ENCODE results near the gene MYRIP.
"Not testable (repeated sequence)": the region's sequence is repeated elsewhere in the genome, so short reads cannot be mapped to it uniquely, and the experiment has no call there.

The MYRIP gene

DNA sequence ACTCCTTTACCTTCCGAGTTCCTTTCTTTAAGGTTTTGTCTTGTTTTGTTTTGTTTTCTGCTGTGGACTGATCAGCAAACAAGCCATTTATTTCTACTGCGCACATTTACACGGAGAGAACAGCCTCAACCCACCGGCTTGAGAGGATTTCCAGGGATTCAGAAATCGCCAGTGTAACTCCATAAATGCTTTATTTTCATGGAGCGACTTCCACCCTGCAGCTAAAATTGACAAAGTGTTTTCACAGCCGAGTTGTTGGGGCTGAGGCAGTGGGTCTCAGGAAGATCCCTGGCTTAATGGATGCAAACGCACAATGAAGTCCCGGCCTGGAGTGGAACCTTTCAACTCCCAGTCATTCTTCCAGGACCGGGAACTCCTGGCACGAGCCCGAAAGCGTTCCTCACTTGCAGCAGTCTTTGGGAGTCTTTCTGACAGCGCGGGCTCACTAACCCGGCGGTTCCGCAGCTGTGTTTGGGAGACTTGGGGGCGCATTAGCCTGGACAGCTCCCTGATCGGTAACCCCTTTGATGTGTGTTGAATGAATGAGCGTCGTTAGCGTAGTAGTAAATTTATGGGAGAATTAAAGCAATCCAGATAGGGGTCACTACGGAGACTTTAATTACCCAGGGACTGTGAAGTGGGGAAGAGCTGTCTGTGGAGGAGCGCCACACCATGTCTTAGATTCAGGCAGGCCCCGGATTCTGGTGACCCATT, 785 bp upstream of the MYRIP start:
- DNase-seq = peak; percentile 63

DNA sequence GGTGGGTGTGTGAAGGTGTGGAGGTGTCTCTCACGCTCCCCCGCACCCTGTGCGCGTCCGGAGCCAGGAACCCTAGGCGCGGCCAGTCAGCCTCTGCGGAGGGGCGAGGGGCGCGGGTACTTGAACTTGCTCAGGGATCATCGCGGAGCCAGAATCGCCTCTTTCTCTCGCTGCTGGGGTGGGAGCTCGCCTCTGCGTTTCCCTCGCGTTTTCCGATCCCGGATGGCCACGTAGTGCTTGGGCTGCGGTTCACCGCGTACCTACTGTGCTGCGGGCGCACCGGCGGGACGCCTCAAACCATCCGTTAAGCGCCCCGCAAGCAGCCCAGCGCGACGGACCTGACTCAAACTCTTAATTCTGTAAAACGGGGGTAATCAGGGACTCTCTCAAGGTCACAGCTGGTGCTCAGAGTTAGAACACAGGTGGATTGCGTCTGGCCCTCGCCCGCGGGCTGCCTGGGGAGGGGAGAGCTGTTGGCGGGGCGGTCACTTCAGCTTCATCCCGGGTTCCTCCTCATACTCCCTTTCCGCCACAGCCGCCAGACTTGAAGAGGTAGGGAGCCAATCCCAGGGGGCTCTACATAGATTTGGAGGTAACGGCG, 686 bp downstream of the MYRIP start:
- no peak for DNase-seq

DNA sequence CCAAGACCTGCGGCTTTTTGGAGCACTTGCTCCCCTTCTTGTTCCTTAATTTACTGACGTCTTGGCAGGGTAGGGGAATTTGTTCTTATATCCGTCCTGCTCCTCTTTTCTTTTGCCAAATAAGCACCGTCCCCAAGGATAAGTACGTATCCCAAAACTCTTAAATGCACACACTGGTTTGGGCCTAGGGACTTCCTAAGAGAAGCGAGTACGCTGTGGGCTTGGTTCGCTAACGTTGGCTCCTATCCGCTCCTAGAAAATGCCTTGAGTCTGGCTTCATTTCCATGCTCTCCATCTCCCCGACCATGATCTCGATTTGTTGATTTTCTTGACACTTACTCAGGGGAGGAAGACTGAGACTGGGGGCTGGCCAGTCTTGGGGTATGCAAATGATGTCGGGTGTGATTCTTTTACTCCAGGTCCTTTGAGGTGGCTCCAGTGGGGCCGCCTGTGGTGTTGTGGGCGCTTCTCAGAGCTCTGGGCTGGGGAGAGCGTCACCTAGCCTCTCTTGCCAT, 1.3 kb downstream of the MYRIP start:
- DNase-seq = no peak

DNA sequence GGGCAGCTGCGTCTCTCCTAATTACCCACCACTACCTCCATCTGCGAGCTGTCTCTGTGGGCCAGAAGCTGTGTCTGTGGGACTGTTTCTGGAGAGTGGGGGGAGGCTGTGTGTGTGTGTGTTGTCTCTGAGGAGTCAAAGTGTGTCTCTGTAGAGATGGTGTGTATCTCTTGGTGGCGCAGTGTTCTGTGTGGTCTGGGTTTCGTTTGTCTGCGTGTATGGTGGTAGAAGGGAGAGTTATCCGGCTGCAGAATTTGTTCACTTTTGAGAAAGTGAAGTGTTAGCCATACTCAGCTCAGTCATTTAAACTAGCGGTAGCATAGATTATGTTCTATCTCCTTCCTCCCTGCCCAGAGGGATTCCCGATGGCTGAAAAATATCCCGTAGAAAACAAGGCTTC, 2.2 kb downstream of the MYRIP start:
- no peak for DNase-seq

DNA sequence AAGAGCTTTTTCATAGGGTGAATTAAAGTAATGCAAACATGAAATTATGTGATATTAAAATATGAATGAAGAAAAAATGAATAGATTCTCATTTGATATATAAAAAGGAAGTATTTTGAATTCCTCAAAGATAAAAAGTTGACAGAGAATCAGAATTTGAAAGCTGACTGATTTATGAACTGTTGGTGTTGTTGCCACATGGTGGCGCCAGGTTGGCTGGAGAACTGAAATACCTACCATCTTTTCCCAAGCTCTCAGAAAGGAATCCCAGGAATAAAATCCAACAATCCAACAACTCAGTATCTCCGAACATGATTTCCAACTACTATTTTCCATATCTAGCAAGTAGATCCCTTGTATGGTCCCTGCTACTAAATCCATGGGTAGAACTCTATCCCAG, 3.1 kb downstream of the MYRIP start:
- peak; percentile 9 for DNase-seq

DNA sequence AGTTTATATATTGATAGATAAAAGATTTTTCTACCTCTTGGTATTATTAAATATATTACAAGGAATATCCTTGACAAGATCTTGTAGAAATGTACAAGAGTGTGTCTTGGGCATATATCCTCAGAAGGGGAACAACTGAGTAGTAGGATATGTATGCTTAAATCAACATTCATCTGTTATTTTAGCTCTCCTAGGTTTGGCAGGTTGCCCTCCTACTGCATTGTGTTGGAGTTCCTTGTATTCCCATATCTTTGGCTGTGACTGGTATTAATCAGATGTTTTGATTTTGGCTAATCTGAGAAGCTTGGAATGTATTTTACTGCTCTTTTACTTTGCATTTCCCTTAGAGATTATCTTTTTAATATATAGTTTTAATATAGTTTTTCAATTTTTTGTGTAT, 4.6 kb downstream of the MYRIP start:
- DNase-seq = no peak

DNA sequence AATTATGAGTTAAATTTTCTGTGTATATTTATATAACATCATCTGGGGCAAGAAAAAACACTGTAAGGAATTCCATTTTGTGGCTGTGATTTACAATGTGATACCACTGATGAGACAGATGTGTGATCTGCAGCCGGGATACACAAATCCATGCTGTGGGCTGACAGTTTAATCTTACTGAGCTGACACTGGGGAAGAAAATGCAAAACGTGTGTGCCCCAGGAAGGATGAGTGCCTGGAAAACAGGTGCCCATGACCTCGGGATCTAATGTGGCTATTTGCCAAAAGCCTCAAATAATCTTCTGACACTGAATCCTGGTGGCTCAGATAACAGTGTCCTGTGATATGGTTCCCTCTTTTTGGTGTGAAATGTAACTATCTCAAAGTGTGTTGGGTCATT, 10.5 kb downstream of the MYRIP start:
- DNase-seq = no peak

DNA sequence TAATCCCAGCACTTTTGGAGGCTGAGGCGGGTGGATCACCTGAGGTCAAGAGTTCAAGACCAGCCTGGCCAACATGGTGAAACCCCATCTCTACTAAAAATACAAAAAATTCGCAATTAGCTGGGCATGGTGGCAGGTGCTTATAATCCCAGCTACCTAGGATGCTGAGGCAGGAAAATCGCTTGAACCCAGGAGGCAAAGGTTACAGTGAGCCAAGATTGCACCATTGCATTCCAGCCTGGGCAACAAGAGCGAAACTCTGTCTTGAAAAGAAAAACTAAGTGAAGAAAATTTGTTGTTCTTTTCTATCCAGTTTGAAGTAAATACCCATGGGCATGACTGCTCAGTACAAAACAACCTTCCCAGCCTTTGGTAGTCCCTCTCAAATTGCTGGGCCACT, 24.4 kb downstream of the MYRIP start:
- DNase-seq = not testable (repeated sequence)

DNA sequence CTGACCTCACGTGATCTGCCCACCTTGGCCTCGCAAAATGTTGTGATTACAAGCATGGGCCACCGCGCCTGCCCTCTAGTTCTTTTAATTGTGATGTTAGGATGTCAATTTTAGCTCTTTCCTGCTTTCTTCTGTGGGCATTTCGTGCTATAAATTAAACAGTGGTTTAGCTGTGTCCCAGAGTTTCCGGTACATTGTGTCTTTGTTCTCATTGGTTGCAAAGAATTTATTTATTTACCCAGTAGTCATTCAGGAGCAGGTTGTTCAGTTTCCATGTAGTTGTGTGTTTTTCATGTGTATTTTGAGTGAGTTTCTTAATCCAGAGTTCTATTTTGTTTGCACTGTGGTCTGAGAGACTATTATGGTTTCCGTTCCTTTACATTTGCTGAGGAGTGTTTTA, 30.1 kb downstream of the MYRIP start:
- DNase-seq = no peak

DNA sequence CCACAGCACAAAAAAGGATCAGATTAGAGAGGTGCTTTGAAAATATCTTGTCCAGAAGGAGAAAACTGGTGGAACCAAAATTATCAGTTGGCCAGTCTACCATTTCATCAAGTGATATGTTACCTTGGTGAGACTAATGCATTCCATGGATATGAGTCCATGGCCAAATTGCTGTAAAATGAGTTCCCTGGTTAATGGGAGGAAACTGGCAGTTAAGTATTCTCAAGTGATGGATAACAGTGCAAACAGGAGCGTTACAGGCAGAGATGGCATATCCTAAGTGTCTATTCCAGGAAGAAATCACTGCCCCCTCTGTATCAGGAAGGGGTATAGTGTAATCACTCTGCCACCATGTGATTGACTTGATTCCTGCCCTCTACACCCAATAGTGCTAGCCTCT, 34.0 kb downstream of the MYRIP start:
- no peak for DNase-seq

DNA sequence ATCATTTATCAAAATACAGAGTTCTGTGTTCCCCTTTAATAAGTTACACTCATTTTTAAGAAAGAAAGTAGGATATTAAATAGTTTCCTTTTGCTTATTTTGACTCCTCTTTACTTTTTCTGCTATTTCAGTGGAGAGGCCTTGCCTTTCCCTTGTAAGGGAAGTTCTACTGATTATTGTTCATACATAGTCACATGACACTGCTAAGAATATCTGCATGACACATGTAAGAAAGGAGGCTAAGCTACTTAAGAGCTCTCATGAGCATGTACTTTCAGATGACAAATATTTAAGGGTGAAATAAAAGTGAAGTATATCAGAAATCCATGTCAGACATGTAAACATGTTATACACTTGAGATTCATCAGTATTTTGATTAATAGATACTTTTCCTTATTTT, 39.0 kb downstream of the MYRIP start:
- no peak for DNase-seq

DNA sequence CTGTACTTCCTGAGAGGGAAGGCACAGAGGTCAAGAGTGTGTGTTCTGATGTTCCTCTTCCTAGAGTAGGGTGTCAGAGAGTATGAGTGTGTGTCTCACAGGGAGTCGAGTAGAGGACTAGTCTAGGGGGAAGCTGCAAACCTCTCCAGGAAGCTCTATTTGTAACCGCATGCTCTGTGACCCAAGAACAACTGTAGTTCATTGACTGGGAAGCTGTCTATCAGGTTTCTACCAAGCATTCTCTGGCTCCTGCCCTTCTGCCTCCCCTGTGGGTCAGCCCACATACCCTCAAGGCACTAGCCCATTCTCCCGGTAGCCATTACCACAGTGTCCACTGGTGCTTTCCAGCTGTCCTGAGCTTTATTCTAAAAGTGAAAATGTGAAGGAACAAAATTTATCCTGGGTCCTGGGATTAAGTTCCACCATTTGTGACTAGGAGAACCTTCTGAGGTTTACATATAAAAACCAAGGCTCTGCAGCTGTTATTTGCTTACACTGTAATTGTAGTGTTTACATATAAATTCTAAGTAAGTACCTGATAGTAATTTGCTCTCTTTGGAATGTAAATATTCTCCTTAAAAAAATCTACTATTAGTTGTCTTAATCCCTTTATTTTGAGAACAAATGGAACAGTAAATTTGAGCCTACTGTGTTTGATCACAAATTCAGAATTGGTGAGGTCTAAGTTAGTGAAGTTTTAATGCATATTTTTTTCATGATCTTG, 40.7 kb downstream of the MYRIP start:
- peak; percentile 82 for DNase-seq

DNA sequence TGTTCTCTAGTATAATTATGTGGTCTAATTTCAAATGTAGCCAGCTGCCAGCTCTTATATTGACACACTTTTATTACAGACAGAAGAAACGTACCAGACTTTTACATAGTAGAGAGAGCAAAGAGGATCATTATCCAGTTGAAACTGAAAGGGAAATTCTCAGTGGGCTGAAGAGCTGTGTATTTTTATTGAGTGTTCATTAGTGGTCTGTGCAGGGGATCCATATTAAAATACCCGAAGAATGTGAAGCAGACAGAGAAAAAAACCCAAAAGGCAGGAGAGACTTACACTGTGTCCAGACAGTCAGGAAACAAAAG, 41.3 kb downstream of the MYRIP start:
- DNase-seq = peak; percentile 82

DNA sequence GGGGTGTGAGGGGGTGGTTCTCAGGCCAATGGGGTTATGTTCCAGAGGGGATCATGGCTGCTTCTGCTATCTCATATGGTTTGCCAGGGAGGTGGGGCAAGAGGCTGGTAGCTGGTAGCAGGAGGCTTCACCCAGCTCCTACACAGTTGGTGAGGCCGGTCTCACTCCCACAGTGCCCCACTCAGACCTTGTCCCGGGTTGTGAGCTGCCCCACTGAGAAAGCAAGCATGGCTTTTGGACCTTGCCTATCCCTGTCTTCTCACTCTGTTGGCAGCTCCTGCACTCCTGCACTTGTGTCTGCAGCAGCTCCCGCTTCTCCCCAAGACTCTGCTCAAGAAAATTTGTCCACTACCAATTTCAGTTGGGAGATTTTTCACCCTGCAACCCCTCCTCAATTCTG, 46.1 kb downstream of the MYRIP start:
- no peak for DNase-seq

DNA sequence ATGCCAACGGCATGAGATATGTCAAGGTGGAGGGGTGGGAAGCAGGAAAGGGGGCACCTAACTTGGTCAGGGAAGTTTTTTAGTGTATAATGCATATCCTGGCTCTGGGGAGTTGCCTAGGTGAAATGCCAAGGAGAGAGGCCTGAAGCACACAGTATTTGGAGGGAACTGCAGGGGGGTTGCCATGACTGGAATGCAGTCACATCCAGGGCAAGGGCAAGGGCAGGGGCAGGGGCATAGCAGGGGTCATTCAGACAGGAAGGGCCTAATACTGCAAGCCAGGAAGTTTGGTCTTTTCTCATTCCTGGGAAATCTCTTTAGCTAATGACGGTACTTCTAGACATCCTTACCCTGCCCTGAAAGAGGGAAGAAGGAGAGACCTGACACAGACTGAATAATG, 60.5 kb downstream of the MYRIP start:
- no peak for DNase-seq

DNA sequence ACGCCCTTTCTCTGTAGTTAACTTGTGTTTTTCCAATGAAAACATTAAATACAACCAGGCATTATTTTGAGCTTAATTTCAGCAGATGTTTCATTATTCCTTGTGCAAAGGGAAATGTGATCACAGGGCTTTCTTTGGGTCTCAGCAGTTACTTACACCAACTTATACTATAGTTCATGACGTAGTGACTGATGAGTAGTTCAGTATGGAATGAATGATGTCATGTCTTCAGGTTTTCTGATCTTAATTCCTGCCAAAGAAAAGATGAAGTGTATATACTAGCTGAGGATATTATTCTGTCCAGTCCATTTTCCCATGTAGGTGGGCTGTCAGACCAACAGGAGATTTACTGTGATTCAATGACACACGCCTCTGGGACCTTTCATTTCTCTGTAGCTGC, 61.3 kb downstream of the MYRIP start:
- DNase-seq = no peak

DNA sequence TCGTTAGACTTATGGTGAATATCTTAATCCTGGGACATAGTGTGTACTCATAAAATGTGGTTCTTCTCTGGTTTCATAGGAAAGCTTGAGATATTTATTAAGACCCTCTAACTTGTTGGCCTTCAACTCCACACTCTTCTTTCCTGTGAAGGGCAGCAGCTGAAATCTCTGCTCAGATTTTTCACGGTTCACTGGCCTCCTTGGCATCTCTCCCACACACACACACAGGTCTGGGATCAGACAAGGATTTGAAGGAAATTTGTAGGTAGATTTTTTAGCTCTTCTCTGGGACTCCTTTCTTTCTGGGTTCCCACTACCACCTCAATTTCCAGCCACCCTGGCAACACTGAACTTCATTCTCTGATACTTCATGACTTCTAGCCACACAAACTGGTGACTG, 70.2 kb downstream of the MYRIP start:
- DNase-seq = peak; percentile 0

DNA sequence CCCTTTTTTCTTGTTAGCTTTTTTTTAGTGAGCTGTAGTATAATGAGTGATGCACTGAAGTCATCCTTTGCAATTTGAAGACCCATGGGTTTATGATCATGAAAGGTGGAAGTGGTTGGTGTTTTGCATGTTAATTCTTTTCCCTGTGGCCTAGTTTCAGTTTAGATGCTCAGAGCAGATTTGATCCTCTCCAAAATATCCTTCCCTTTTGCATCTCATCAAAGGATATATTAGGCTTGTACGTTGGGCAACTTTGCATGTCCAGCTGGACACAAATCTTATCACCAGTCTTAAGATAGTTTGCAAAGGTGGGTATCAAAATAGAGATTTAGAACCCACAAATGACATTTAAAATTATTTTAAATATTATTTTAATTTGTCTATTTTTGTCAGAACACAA, 72.7 kb downstream of the MYRIP start:
- DNase-seq = no peak

DNA sequence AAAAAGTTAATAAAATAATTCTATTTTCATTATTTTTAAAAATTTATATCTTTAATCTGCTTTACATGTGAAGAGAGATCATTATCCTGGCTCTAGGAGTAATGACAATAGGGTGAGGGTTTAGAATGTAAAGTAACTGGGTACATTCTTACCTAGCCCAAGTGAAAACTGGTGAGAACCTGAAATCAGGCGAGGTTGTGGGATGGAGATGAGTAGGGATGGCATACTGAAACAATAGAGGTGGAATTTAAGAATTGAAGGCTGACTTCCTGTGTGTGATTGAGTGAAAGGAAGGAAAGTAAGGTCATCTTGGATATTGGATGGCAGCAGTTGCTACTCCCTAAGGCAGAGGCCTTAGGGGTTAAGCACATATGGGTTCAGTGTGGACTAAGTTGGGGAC, 82.7 kb downstream of the MYRIP start:
- DNase-seq = no peak

DNA sequence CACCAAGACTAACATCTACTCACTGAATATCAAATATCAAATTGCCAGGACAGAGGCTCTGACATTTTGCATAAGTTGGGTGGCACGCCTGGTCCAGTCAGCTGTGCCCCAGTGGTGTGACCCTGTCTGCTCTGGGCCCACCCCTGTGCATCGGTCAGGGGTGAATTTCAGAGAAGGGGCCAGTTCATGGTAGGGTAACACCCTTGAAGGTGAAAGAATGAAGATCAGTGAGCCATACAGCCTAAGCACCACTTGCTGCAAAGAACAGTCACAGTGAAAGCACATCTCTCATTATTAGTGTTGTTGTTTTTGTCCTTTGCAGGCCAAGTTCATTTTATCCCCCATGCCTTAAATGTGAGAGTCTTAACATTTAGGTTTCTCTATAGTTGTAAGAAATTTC, 86.8 kb downstream of the MYRIP start:
- DNase-seq = no peak

DNA sequence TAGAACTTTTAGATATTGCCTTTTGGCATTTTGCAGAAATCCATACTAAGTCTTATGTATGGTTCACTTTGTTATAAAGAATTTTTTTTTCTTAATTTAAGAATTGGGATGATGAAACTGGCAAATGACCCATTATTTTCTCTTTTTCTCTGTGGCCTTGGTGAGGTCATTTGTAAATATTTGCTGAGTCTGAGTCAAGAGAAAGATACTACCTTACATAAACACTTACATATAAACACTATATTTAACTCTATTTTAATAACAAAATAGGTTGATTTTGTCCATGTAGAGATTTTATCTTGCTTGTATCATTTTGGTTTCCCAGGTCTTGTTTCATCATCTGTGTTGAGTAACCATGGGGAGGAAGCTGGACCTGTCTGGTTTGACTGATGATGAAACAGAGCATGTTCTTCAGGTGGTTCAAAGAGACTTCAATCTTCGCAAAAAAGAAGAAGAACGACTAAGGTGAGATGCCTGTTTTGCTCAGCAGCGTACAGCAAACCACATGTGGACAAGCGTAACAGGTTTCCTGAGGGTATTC, 91.1 kb downstream of the MYRIP start:
- DNase-seq = no peak

DNA sequence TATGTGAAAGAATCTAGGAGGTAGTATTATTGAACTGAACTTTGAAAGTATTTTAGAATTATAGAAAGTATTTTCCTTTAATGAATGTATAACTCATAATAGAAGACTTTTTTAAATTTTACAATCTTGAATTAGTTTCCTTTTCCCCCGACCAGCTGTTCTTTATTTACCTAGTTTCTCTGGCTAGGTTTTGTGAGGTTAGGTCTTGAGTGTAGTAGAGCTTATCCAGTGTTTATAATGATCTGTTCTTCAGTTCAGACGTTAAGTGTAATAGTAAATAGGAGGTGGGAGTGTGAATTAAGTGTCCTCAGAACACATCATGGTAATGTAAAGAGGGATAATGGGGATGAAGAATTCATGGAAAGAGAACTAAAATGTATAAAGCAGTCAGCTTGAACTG, 93.8 kb downstream of the MYRIP start:
- DNase-seq = peak; percentile 52

DNA sequence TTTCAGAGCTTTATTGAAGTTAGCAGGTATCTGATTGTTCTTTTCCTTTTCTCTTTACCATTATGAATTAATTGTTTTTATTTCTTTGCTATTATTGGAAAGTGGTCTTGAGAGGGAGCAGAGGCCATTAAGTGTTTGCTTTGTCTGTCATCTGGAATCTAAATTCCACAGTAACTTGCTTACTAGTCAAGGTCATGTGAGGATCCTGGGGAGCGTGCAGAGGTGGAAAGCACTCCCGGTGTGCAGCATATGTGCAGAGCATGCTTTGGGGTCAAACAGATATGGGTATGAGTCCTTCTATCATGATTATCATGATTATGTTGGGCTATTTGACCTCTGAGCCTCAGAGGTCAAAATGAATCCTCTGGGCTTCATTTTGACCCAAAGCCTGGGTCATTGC, 96.4 kb downstream of the MYRIP start:
- no peak for DNase-seq

DNA sequence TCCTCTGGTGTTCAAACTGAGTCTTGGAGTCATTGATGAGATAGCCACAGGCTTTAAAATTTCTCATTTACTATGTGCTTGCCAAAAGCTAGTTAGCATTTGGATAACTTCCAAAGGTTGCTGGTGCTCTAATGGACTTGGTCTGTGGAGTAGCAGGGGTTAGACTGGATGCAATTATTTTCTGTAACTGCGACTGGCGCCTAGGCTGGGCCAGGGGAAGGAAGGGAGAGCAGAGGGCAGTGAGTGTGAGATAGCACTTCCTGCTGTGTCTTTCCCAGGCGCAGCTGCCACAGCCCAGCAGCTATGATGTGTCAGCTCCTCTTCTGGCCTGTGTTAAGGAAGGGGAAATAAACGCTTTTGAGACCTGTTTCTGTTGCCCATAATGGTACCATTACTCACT, 98.6 kb downstream of the MYRIP start:
- DNase-seq = no peak

Data from NCI-H510A treated with DMSO at 0.1 percent for 48 hours (cell line).